ENCODE measurements around the gene CNTN4.
"Not testable (repeated sequence)": the region's sequence is repeated elsewhere in the genome, so short reads cannot be mapped to it uniquely, and the experiment has no call there.

The CNTN4 gene

GRCh38 chr3:2526926-2527325 is 428.3 kb downstream of the CNTN4 start:
- FAIRE-seq = no peak

GRCh38 chr3:2527328-2527727 is 428.7 kb downstream of the CNTN4 start:
- FAIRE-seq = not testable (repeated sequence)

GRCh38 chr3:2534767-2535166 is 436.1 kb downstream of the CNTN4 start:
- not testable (repeated sequence) for FAIRE-seq

GRCh38 chr3:2535206-2535605 is 436.5 kb downstream of the CNTN4 start:
- no peak for FAIRE-seq

- no peak for FAIRE-seq
Observed at GRCh38 chr3:2536575-2536974, 437.9 kb downstream of the CNTN4 start.

GRCh38 chr3:2540115-2540514 is 441.4 kb downstream of the CNTN4 start:
- no peak for FAIRE-seq

- FAIRE-seq = peak; percentile 70
Observed at GRCh38 chr3:2543247-2543646, 444.6 kb downstream of the CNTN4 start.

GRCh38 chr3:2544212-2544611 is 445.5 kb downstream of the CNTN4 start:
- FAIRE-seq = peak; percentile 47

- FAIRE-seq = no peak
Observed at GRCh38 chr3:2544718-2545117, 446.1 kb downstream of the CNTN4 start.

GRCh38 chr3:2547049-2547448 is 448.4 kb downstream of the CNTN4 start:
- no peak for FAIRE-seq

GRCh38 chr3:2554656-2555055 is 456.0 kb downstream of the CNTN4 start:
- peak; percentile 33 for FAIRE-seq

- FAIRE-seq = peak; percentile 84
Observed at GRCh38 chr3:2558796-2559195, 460.1 kb downstream of the CNTN4 start.

- FAIRE-seq = no peak
Observed at GRCh38 chr3:2567451-2567850, 468.8 kb downstream of the CNTN4 start.

- FAIRE-seq = no peak
Observed at GRCh38 chr3:2568156-2568555, 469.5 kb downstream of the CNTN4 start.

- FAIRE-seq = peak; percentile 80
Observed at GRCh38 chr3:2568929-2569328, 470.3 kb downstream of the CNTN4 start.

- FAIRE-seq = no peak
Observed at GRCh38 chr3:2577571-2577970, 478.9 kb downstream of the CNTN4 start.

GRCh38 chr3:2578560-2578959 is 479.9 kb downstream of the CNTN4 start:
- no peak for FAIRE-seq

GRCh38 chr3:2579206-2579605 is 480.5 kb downstream of the CNTN4 start:
- FAIRE-seq = peak; percentile 89

GRCh38 chr3:2583046-2583445 is 484.4 kb downstream of the CNTN4 start:
- FAIRE-seq = no peak

- no peak for FAIRE-seq
Observed at GRCh38 chr3:2589336-2589969, 490.8 kb downstream of the CNTN4 start.

- FAIRE-seq = no peak
Observed at GRCh38 chr3:2595486-2595885, 496.8 kb downstream of the CNTN4 start.

GRCh38 chr3:2597615-2598014 is 498.9 kb downstream of the CNTN4 start:
- FAIRE-seq = no peak

GRCh38 chr3:2599471-2599870 is 500.8 kb downstream of the CNTN4 start:
- no peak for FAIRE-seq

GRCh38 chr3:2603692-2604289 is 505.1 kb downstream of the CNTN4 start:
- no peak for FAIRE-seq

GRCh38 chr3:2614578-2614977 is 515.9 kb downstream of the CNTN4 start:
- no peak for FAIRE-seq

Data from islet of Langerhans (tissue), 1 donor.